Measurements from ENCODE around the gene CELA2B. TPM values are rescaled to one million over a fixed set of nuclear protein-coding genes. Genes with fewer than 3 reads are reported as not detected.
"Not testable (repeated sequence)": the region's sequence is repeated elsewhere in the genome, so short reads cannot be mapped to it uniquely, and the experiment has no call there.

CELA2B gene
- total RNA-seq, 1 donor from 2014 or later, result not detected

GRCh38 chr1:15513192-15513591 is 37.3 kb downstream of the CELA2B start:
- intact Hi-C loops (cut with DNase I), result no loop called here
- H3K27me3 ChIP-seq, result no peaks in the 10 kb centered on the region
- peaks cover 4% of the 10 kb centered on the region for H3K4me1 ChIP-seq
- H3K9me3 ChIP-seq, result no peaks in the 10 kb centered on the region
- DNase-seq (no peak), ATAC-seq (no peak)
- H3K27ac ChIP-seq, result no peak overlapping the region
- H3K36me3 ChIP-seq, result peaks cover 25% of the 10 kb centered on the region
- no peak for TF ChIP-seq CTCF (IDR thresholded peaks at IDR 0.05)
- H3K4me3 ChIP-seq, result no peak overlapping the region

GRCh38 chr1:15513919-15514318 is 38.0 kb downstream of the CELA2B start:
- TF ChIP-seq CTCF (IDR thresholded peaks at IDR 0.05), result no peak
- Histone ChIP-seq H3K36me3 (peaks cover 25% of the 10 kb centered on the region), H3K4me3 (no peak overlapping the region), H3K9me3 (no peaks in the 10 kb centered on the region), H3K27ac (no peak overlapping the region), H3K27me3 (no peaks in the 10 kb centered on the region), H3K4me1 (peaks cover 4% of the 10 kb centered on the region)
- intact Hi-C loops (cut with DNase I), result no loop called here
- no peak for ATAC-seq
- no peak for DNase-seq

- H3K27ac ChIP-seq; H3K4me1 ChIP-seq; H3K9me3 ChIP-seq; H3K4me3 ChIP-seq; intact Hi-C loops (cut with DNase I); DNase-seq; ATAC-seq; H3K27me3 ChIP-seq: not testable (repeated sequence)
- peaks cover 25% of the 10 kb centered on the region for H3K36me3 ChIP-seq
Observed at GRCh38 chr1:15514557-15514956, 38.7 kb downstream of the CELA2B start.

GRCh38 chr1:15515022-15515663 is 39.2 kb downstream of the CELA2B start:
- intact Hi-C loops (cut with DNase I), result no loop called here
- H3K4me1 ChIP-seq, result peaks cover 4% of the 10 kb centered on the region
- no peak for ATAC-seq

GRCh38 chr1:15519625-15520024 is 43.7 kb downstream of the CELA2B start:
- Histone ChIP-seq H3K27ac (no peak overlapping the region), H3K27me3 (no peaks in the 10 kb centered on the region), H3K9me3 (no peaks in the 10 kb centered on the region), H3K36me3 (peaks cover 17% of the 10 kb centered on the region), H3K4me3 (no peak overlapping the region), H3K4me1 (peaks cover 12% of the 10 kb centered on the region)
- no peak for TF ChIP-seq CTCF (IDR thresholded peaks at IDR 0.05)
- no peak for ATAC-seq
- intact Hi-C loops (cut with DNase I), result no loop called here
- no peak for DNase-seq

More at GRCh38 chr1:15515022-15515663, 39.2 kb downstream of the CELA2B start:
- Histone ChIP-seq H3K4me3 (no peak overlapping the region), H3K9me3 (no peaks in the 10 kb centered on the region), H3K36me3 (peaks cover 25% of the 10 kb centered on the region), H3K27ac (no peak overlapping the region), H3K27me3 (no peaks in the 10 kb centered on the region)
- no peak for TF ChIP-seq CTCF (IDR thresholded peaks at IDR 0.05)
- no peak for DNase-seq

GRCh38 chr1:15521206-15521906 is 45.5 kb downstream of the CELA2B start:
- ATAC-seq; H3K4me3 ChIP-seq; intact Hi-C loops (cut with DNase I); H3K27ac ChIP-seq; DNase-seq; H3K9me3 ChIP-seq; H3K27me3 ChIP-seq: not testable (repeated sequence)
- peaks cover 17% of the 10 kb centered on the region for H3K36me3 ChIP-seq
- peaks cover 18% of the 10 kb centered on the region for H3K4me1 ChIP-seq
